ENCODE measurements around the gene GPR87. TPM values are rescaled to one million over a fixed set of nuclear protein-coding genes. Genes with fewer than 3 reads are reported as not detected.
A peak's percentile ranks its signal among the peaks of the same experiment; 100 is the strongest.

The GPR87 gene
- total and polyA plus RNA-seq, 2 of the 4 experiments (the other 2 are of a cell fraction): 0.26 to 0.36 TPM

GRCh38 chr3:151306168-151306810 is 10.3 kb downstream of the GPR87 start:
- TF ChIP-seq MAZ (IDR thresholded peaks at IDR 0.05; ENCODE audit: borderline replicate concordance, low read depth, low read length) (no peak), MAFK (IDR thresholded peaks at IDR 0.05; ENCODE audit: low read depth, low read length) (no peak), CHD1 (IDR thresholded peaks at IDR 0.05; ENCODE audit: low read depth, low read length) (no peak), SMC3 (IDR thresholded peaks at IDR 0.05; ENCODE audit: low read depth, low read length) (no peak), POLR2A (IDR thresholded peaks at IDR 0.05; ENCODE audit: low read depth, low read length) (no peak), FOS (IDR thresholded peaks at IDR 0.05; ENCODE audit: low read depth, low read length) (no peak), CEBPB (IDR thresholded peaks at IDR 0.05; ENCODE audit: low read depth, low read length) (no peak), BHLHE40 (IDR thresholded peaks at IDR 0.05; ENCODE audit: low read depth, low read length) (no peak), RFX5 (IDR thresholded peaks at IDR 0.05; ENCODE audit: low read depth, low read length) (no peak), RCOR1 (IDR thresholded peaks at IDR 0.05; ENCODE audit: insufficient replicate concordance, low read length) (no peak), MXI1 (IDR thresholded peaks at IDR 0.05; ENCODE audit: borderline replicate concordance, low read depth, low read length) (no peak), NFE2L2 (IDR thresholded peaks at IDR 0.05; ENCODE audit: low read depth, low read length) (no peak), CTCF (conservative IDR thresholded peaks at IDR 0.05; ENCODE audit: low read depth, low read length) (no peak), RAD21 (IDR thresholded peaks at IDR 0.05; ENCODE audit: low read length) (no peak)
- Histone ChIP-seq H3K79me1 (ENCODE audit: low read depth in 1 of 2, low read length in 2 of 2) (no peaks in the 10 kb centered on the region), H3K9ac (ENCODE audit: low read depth, low read length) (no peak overlapping the region), H4K91ac (ENCODE audit: insufficient read depth, low read depth, low read length) (peak overlapping the region; percentile 41; the same call in 1 of the 2 replicates), H3K27ac (ENCODE audit: insufficient read depth, low read length) (no peak overlapping the region), H3K9me3 (ENCODE audit: control insufficient read depth, insufficient read depth, low read length) (no peaks in the 10 kb centered on the region), H2BK15ac (ENCODE audit: low read depth, low read length) (peak overlapping the region; percentile 83; the same call in 1 of the 3 replicates), H2BK120ac (ENCODE audit: low read depth, low read length) (peak overlapping the region; percentile 63), H4K20me1 (ENCODE audit: insufficient read depth, low read length) (no peaks in the 10 kb centered on the region), H3K4me1 (ENCODE audit: control insufficient read depth, insufficient read depth, low read length) (peaks cover 13% of the 10 kb centered on the region), H4K5ac (ENCODE audit: low read depth, low read length) (0 out of 2 replicates have a peak overlapping the region, but pooled peaks have one; percentile 39), H2AK5ac (ENCODE audit: low read depth, low read length) (peak overlapping the region; percentile 54), H3K56ac (ENCODE audit: extremely low read depth, insufficient read depth, low read length) (no peak overlapping the region), H3K36me3 (ENCODE audit: control insufficient read depth, insufficient read depth, low read length) (no peaks in the 10 kb centered on the region), H3K4ac (ENCODE audit: low read depth, low read length) (peak overlapping the region; percentile 62), H3K27me3 (ENCODE audit: control insufficient read depth, insufficient read depth, low read length) (no peaks in the 10 kb centered on the region), H3K9me1 (ENCODE audit: insufficient read depth, low read length) (peaks cover 3% of the 10 kb centered on the region; the same call in 1 of the 2 replicates), H2AFZ (replicated peaks; ENCODE audit: low read length, poor library complexity) (no peak overlapping the region), H3K18ac (ENCODE audit: low read depth, low read length) (peak overlapping the region; percentile 61), H3K23ac (ENCODE audit: low read depth, low read length) (no peak overlapping the region), H4K8ac (ENCODE audit: low read depth in 2 of 2, low read length in 2 of 2) (0 out of 4 replicates have a peak overlapping the region, but pooled peaks have one; percentile 23 to 26), H3K4me2 (ENCODE audit: low read depth, low read length) (no peak overlapping the region), H2BK5ac (ENCODE audit: low read depth, low read length, poor library complexity, severe bottlenecking) (peak overlapping the region; percentile 43), H3K4me3 (ENCODE audit: insufficient read depth, low read depth, low read length) (no peak overlapping the region), H2BK20ac (ENCODE audit: low read depth, low read length) (peak overlapping the region; percentile 73; the same call in 1 of the 2 replicates), H3K14ac (replicated peaks; ENCODE audit: low read depth, low read length) (0 out of 2 replicates have a peak overlapping the region, but pooled peaks have one; percentile 23), H2AK9ac (replicated peaks; ENCODE audit: low read depth, low read length, poor library complexity) (no peak overlapping the region)
- no TSS peak for BruUV-seq (replicated peaks)
- WGBS, 2 experiments (ENCODE audit: extremely low coverage in 2 of 2, insufficient read length in 1 of 2): no CpG with 5 or more reads among the region's 6 CpGs
- intact Hi-C loops (cut with micrococcal nuclease) (no loop called here), dilution Hi-C loops (cut with HindIII; ENCODE audit: low sequenced_read_pairs, unreplicated experiment) (no loop called here), in situ Hi-C loops (cut with MboI; ENCODE audit: low sequenced_read_pairs) (no loop called here)
- ATAC-seq (ENCODE audit: low read depth) (no peak), DNase-seq (no peak)
- ChIA-PET POLR2A (ENCODE audit: unreplicated experiment) (no interaction called here), CTCF (no interaction called here)

Data from IMR-90 (cell line).